Measurements from ENCODE around the gene LSS.

DNA sequence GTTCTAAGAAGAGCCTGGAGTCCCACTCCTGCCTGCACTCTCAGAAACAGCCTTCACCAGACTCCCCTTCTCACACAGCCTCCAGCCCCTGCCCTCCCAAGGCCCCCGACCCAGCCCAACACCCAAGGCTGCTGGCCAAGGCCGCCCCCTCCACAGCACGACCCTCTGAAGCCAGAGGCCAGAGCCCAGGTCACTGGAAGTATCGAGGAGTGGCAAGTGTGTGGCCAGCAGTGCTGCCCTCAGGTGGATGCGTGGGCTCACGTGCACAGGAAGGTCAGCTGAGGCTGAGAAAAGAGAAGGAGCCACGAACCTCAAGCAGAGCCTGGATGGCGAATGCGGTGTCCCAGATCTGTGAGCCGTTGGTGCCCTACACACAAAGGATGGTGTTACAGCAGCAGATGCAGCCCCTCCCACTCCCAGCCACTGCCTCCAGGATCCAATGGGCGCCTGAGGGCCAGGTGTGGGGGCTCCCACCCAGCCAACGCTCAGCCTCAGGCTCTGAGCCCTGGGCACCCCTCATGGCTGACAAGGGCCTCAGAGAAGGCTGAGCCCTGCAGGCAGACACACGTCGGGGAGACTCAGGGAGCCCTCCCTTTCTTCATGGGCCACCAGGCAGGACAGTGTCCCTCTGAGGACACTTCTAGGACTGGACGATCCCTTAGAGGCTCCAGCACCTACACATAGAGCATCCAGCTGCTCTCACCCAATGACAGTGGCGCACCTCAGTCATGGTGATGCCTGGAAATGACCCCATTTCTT lies 18.0 kb downstream of the LSS start:
- TF ChIP-seq CTCF (IDR thresholded peaks at IDR 0.05; ENCODE audit: low read depth, low read length): peak; percentile 10
- no peak for TF ChIP-seq POLR2A (IDR thresholded peaks at IDR 0.05; ENCODE audit: extremely low read depth, insufficient read length)
- no peak for TF ChIP-seq MAX (IDR thresholded peaks at IDR 0.05; ENCODE audit: low read depth, low read length)

Data from NB4 (cell line).